HepG2 (cell line): Measurements from ENCODE around the gene BTD. TPM values are rescaled to one million over a fixed set of nuclear protein-coding genes. Genes with fewer than 3 reads are reported as not detected.

ENCODE experiments used
- ATAC-seq: fragments of 200-7000 bp; cut with Tn5 transposase; 3 replicates; pipeline ENCODE4 v1.9.1; 2020; ENCODE audit warnings: mild to moderate bottlenecking, moderate library complexity
- BruUV-seq: library from RNA; stranded (reverse); fragments of 400-500 nt; replicated peaks from 2 replicates; lab custom pipeline; 2021; lab: Mats Ljungman, UMichigan
- CTCF ChIA-PET: fragments of 300-600 bp; formaldehyde crosslinking; extraction: SDS; loops from one replicate; lab custom pipeline; 2021; ENCODE audit warnings: low total read pairs, inconsistent platforms, low intra/inter-chr PET ratio; lab: Yijun Ruan, JAX
- POLR2A ChIA-PET: fragments of 350-600 bp; sonication (Branson Sonifier 250); formaldehyde crosslinking; loops from one replicate; lab custom pipeline; 2020; ENCODE audit warnings: antibody characterized with exemption, inconsistent platforms; lab: Yijun Ruan, JAX
- DNase-seq: peaks from one replicate; pipeline ENCODE4 v3.0.0-alpha.2; 2015; ENCODE audit warnings: low spot score
- FAIRE-seq: peaks from 3 replicates; lab custom pipeline; 2011; peaks lifted over from hg19 to GRCh38; lab: Jason Lieb, UNC
- H2AFZ ChIP-seq: one replicate; pipeline ENCODE4 v1.6.1; 2011; ENCODE audit warnings: low read length, inconsistent platforms
- H3K27ac ChIP-seq: fragments of 300-600 bp; 3 replicates; pipeline ENCODE4 v1.8.0; 2011; ENCODE audit warnings: mixed run types, mild to moderate bottlenecking, mixed read lengths, low read length, inconsistent platforms; ENCODE audit not compliant: insufficient read depth; ENCODE audit errors: extremely low read length
- H3K27me3 ChIP-seq, 2 experiments: fragments of 200-600 bp in 1 of 2; 2 replicates in 1 of 2; 3 replicates in 1 of 2; pipeline versions ENCODE4 v1.6.0 to v1.8.0; 2011; ENCODE audit warnings: low read length in 2 of 2, mild to moderate bottlenecking in 2 of 2, moderate library complexity in 2 of 2, inconsistent platforms in 1 of 2; ENCODE audit not compliant: insufficient read depth in 2 of 2, control insufficient read depth in 1 of 2
- H3K36me3 ChIP-seq, 2 experiments: fragments of 200-600 bp in 1 of 2; replicated peaks in 1 of 2; 2 replicates in 1 of 2; 3 replicates in 1 of 2; pipeline versions ENCODE4 v1.5.1 to v1.8.0; 2011; ENCODE audit warnings: low read length in 2 of 2, inconsistent platforms in 1 of 2; ENCODE audit not compliant: insufficient read depth in 2 of 2, control insufficient read depth in 1 of 2
- H3K4me1 ChIP-seq: 2 replicates; pipeline ENCODE4 v1.5.1; 2012; ENCODE audit warnings: low read length, inconsistent platforms; ENCODE audit not compliant: insufficient read depth
- H3K4me2 ChIP-seq: 2 replicates; pipeline ENCODE4 v1.6.0; 2011; ENCODE audit warnings: low read depth, low read length, inconsistent platforms
- H3K4me3 ChIP-seq, 3 experiments: fragments of 200-600 bp in 1 of 3; sonication (generic), shearing (Covaris generic) in 1 of 3; replicated peaks in 1 of 3; 2 replicates each; pipeline ENCODE4 v1.5.1; 2011 to 2016; ENCODE audit warnings: low read length in 3 of 3, inconsistent platforms in 2 of 3, low read depth in 2 of 3, mild to moderate bottlenecking in 2 of 3, control low read depth in 1 of 3, mixed read lengths in 1 of 3; ENCODE audit not compliant: insufficient read depth in 1 of 3
- H3K79me2 ChIP-seq: one replicate; pipeline ENCODE4 v1.6.1; 2011; ENCODE audit warnings: low read length, inconsistent platforms; ENCODE audit not compliant: insufficient read depth
- H3K9ac ChIP-seq: 2 replicates; pipeline ENCODE4 v1.6.0; 2011; ENCODE audit warnings: mild to moderate bottlenecking, low read depth, low read length, inconsistent platforms; ENCODE audit not compliant: insufficient read depth
- H3K9me3 ChIP-seq: 2 replicates; pipeline ENCODE4 v1.5.1; 2012; ENCODE audit warnings: mild to moderate bottlenecking, low read length
- H4K20me1 ChIP-seq: 2 replicates; pipeline ENCODE4 v1.6.0; 2011; ENCODE audit warnings: inconsistent platforms, mild to moderate bottlenecking, low read length, moderate library complexity; ENCODE audit not compliant: insufficient read depth
- AHDC1 ChIP-seq: sonication (generic); formaldehyde crosslinking; IDR thresholded peaks from 2 replicates; pipeline ENCODE4 v1.5.1; 2020; ENCODE audit warnings: mild to moderate bottlenecking, missing genetic modification reagents, borderline replicate concordance
- CBX5 ChIP-seq: sonication (generic); formaldehyde crosslinking; IDR thresholded peaks from 2 replicates; pipeline ENCODE4 v1.4.0; 2020; ENCODE audit warnings: missing genetic modification reagents, borderline replicate concordance
- DNMT3B ChIP-seq: conservative IDR thresholded peaks from 2 replicates; pipeline ENCODE4 v1.6.1; 2016; ENCODE audit warnings: missing biosample characterization, control low read depth
- FOXA1 ChIP-seq, 2 experiments: fragments of 450-650 bp in 1 of 2; sonication (generic) in 1 of 2; formaldehyde crosslinking in 1 of 2; IDR thresholded peaks; 2 replicates each; pipeline versions ENCODE4 v1.4.0 to v1.6.1; 2016 to 2020; ENCODE audit warnings: missing genetic modification reagents in 1 of 2
- HNF1B ChIP-seq: sonication (generic); formaldehyde crosslinking; IDR thresholded peaks from 2 replicates; pipeline ENCODE4 v1.5.1; 2020; ENCODE audit warnings: mild to moderate bottlenecking, moderate library complexity, missing genetic modification reagents
- IRF9 ChIP-seq: sonication (generic); formaldehyde crosslinking; IDR thresholded peaks from 2 replicates; pipeline ENCODE4 v1.8.0; 2022; ENCODE audit warnings: missing genetic modification reagents, mild to moderate bottlenecking, borderline replicate concordance
- MBD4 ChIP-seq: IDR thresholded peaks from 2 replicates; pipeline ENCODE4 v1.6.1; 2012; ENCODE audit warnings: low read length, inconsistent platforms, borderline replicate concordance
- POLR2A ChIP-seq, 2 experiments: IDR thresholded peaks; 2 replicates each; pipeline ENCODE4 v1.6.1; 2011; ENCODE audit warnings: low read depth in 2 of 2, low read length in 2 of 2, mild to moderate bottlenecking in 1 of 2, moderate library complexity in 1 of 2; ENCODE audit not compliant: insufficient read depth in 1 of 2
- SIN3B ChIP-seq: fragments of 150-350 bp; IDR thresholded peaks from 2 replicates; pipeline ENCODE4 v1.6.1; 2014; ENCODE audit warnings: low read length
- TCF7L2 ChIP-seq: IDR thresholded peaks from 2 replicates; pipeline ENCODE4 v1.6.1; 2011; ENCODE audit warnings: mild to moderate bottlenecking, low read depth, low read length, moderate library complexity
- ZFX ChIP-seq: sonication (generic); formaldehyde crosslinking; IDR thresholded peaks from 2 replicates; pipeline ENCODE4 v1.4.0; 2020; ENCODE audit warnings: mild to moderate bottlenecking, low read depth, missing genetic modification reagents, moderate library complexity
- ZNF138 ChIP-seq: sonication (generic); formaldehyde crosslinking; IDR thresholded peaks from 2 replicates; pipeline ENCODE4 v1.5.0; 2020; ENCODE audit warnings: mild to moderate bottlenecking, low read depth, missing genetic modification reagents
- ZNF207 ChIP-seq: fragments of 450-650 bp; IDR thresholded peaks from 2 replicates; pipeline ENCODE4 v1.6.1; 2016; ENCODE audit warnings: antibody characterized with exemption, borderline replicate concordance
- ZNF768 ChIP-seq: sonication (generic); formaldehyde crosslinking; IDR thresholded peaks from 2 replicates; pipeline ENCODE4 v1.4.0; 2020; ENCODE audit warnings: missing genetic modification reagents
- WGBS: methylation state at CpG from one replicate; pipeline ENCODE4 v1.1.6; 2017; ENCODE audit warnings: low lambda C conversion rate; 5-methylcytosine and 5-hydroxymethylcytosine counted together
- in situ Hi-C: cut with HindIII; loops from 2 replicates; pipeline ENCODE4 v1.10.0; 2017; ENCODE audit warnings: low pct_unique_long_range_greater_than_20kb; ENCODE audit not compliant: extremely low pct_ligation_motif_present
- intact Hi-C: fragments of 100-400 bp; cut with micrococcal nuclease; formaldehyde crosslinking; loops from one replicate; pipeline ENCODE4 v1.10.0; 2022; ENCODE audit not compliant: unreplicated experiment
- polyA plus RNA-seq, 8 experiments: library from polyadenylated mRNA; depleted of rRNA in 3 of 8; stranded (reverse) in 7 of 8; unstranded in 1 of 8; fragments of >200 nt; fragmentation: Illumina TruSeq in 4 of 8; extraction: Trizol in 4 of 8; gene quantifications; 2 replicates each; pipeline versions ENCODE4 v1.2.1 to v1.2.3, GENCODE V29; 2011 to 2016; ENCODE audit warnings: low read depth in 4 of 8, missing spikeins in 1 of 8, mixed read lengths in 1 of 8; ENCODE audit not compliant: insufficient read depth in 1 of 8
- total RNA-seq, 5 experiments: library from RNA; depleted of rRNA; stranded (reverse); fragments of >200 nt; fragmentation: Illumina TruSeq; extraction: Trizol; gene quantifications; 2 replicates each; pipeline ENCODE4 v1.2.3, GENCODE V29; 2016; ENCODE audit warnings: low read depth in 1 of 5

BTD gene
- total and polyA plus RNA-seq, 2 of the 13 experiments (the other 11 are each of a cell fraction or from before 2014, with no cell fraction given) = 15.7 to 35.5 TPM

- peaks cover 3 to 37% of the 10 kb centered on the region in 2 experiments; a peak in 4 of 5 replicates for H3K36me3 ChIP-seq
- FAIRE-seq (no peak), DNase-seq (no peak), ATAC-seq (no peak)
- in situ Hi-C loops = no loop called here
- H3K4me2 ChIP-seq = no peak overlapping the region
- H3K27ac ChIP-seq = no peak overlapping the region
- ChIA-PET POLR2A (no interaction called here), CTCF (no interaction called here)
- no peaks in the 10 kb centered on the region for H3K79me2 ChIP-seq
- no peaks in the 10 kb centered on the region for H3K27me3 ChIP-seq
- no TSS peak for BruUV-seq
- H4K20me1 ChIP-seq = no peaks in the 10 kb centered on the region
- 90% methylated on average over 3 of the region's 3 CpGs for WGBS
- H3K4me1 ChIP-seq = no peaks in the 10 kb centered on the region
- H2AFZ ChIP-seq = no peak overlapping the region
- no peaks in the 10 kb centered on the region for H3K9me3 ChIP-seq
- TF ChIP-seq IRF9 (CRISPR knock-in tag) = no peak
- no peak for TF ChIP-seq MBD4
- TF ChIP-seq CBX5 (CRISPR knock-in tag) = no peak
- TF ChIP-seq SIN3B = no peak
- TF ChIP-seq FOXA1 (IDR thresholded peaks at IDR 0.05) = no peak
- TF ChIP-seq FOXA1 (CRISPR knock-in tag; IDR thresholded peaks at IDR 0.05) = no peak
- no peak for TF ChIP-seq ZNF768
- no peak for TF ChIP-seq AHDC1 (CRISPR knock-in tag)
- TF ChIP-seq ZFX = no peak
- no peak for TF ChIP-seq TCF7L2
- no peak for TF ChIP-seq ZNF207
- no peak for TF ChIP-seq DNMT3B (CRISPR knock-in tag)
- no peak for TF ChIP-seq POLR2A (IDR thresholded peaks at IDR 0.05; ENCODE audit: insufficient read depth in 1 of 2, low read depth in 2 of 2, low read length in 2 of 2)
- no peak for TF ChIP-seq HNF1B (CRISPR knock-in tag)
- no peak for TF ChIP-seq ZNF138
- H3K9ac ChIP-seq = no peak overlapping the region
- no peak overlapping the region for H3K4me3 ChIP-seq
- intact Hi-C loops = no loop called here
Measured at GRCh38 chr3:15578289-15578867, 23.2 kb upstream of the BTD start.
